Vagina (tissue), 2 donors: Measurements from ENCODE around the gene TNFRSF19. TPM values are rescaled to one million over a fixed set of nuclear protein-coding genes. Genes with fewer than 3 reads are reported as not detected.

Experiments
- DNase-seq, 2 donors: peaks; one replicate each; pipeline ENCODE4 v3.0.0-alpha.2; 2017; ENCODE audit errors: extremely low spot score in 2 of 2
- H3K27ac ChIP-seq: fragments of 200-600 bp; sonication (generic); one replicate; pipeline ENCODE4 v1.5.1; 2019
- H3K27me3 ChIP-seq: fragments of 200-600 bp; sonication (generic); one replicate; pipeline ENCODE4 v1.5.1; 2019
- H3K36me3 ChIP-seq, 2 donors: fragments of 200-600 bp; sonication (generic); one replicate each; pipeline ENCODE4 v1.5.1; 2017 to 2019
- H3K4me1 ChIP-seq: fragments of 200-600 bp; sonication (generic); one replicate; pipeline ENCODE4 v1.5.1; 2019
- H3K4me3 ChIP-seq, 2 donors: fragments of 200-600 bp; sonication (generic); 1 replicate in 1 of 2; 2 replicates in 1 of 2; pipeline ENCODE4 v1.5.1; 2016 to 2019
- H3K9me3 ChIP-seq: fragments of 200-600 bp; sonication (generic); one replicate; pipeline ENCODE4 v1.5.1; 2019
- POLR2A ChIP-seq, 2 donors: fragments of 450-650 bp; IDR thresholded peaks; one replicate each; pipeline ENCODE4 v1.6.1; 2017; ENCODE audit warnings: antibody characterized with exemption in 2 of 2, mild to moderate bottlenecking in 2 of 2, moderate library complexity in 2 of 2
- POLR2AphosphoS5 ChIP-seq, 2 donors: sonication (generic); formaldehyde crosslinking; IDR thresholded peaks; one replicate each; pipeline ENCODE4 v1.9.0; 2017; ENCODE audit warnings: antibody characterized with exemption in 2 of 2, mild to moderate bottlenecking in 2 of 2, low read depth in 1 of 2; ENCODE audit not compliant: insufficient read depth in 1 of 2
- intact Hi-C: fragments of 100-400 bp; cut with DNase I; formaldehyde crosslinking; loops from one replicate; pipeline ENCODE4 v1.15.1; 2023
- total RNA-seq: library from RNA; depleted of rRNA; stranded (reverse); fragments of >200 nt; gene quantifications from one replicate; pipeline ENCODE4 v1.2.3, GENCODE V29; 2016
- TF ChIP-seq, protein P1 (sequence below), 3 experiments: fragments of 450-650 bp in 2 of 3; fragments of 200-600 bp in 1 of 3; sonication (generic) in 1 of 3; IDR thresholded peaks; one replicate each; pipeline ENCODE4 v1.5.1; 2017 to 2019; ENCODE audit warnings: antibody characterized with exemption in 3 of 3, mild to moderate bottlenecking in 2 of 3, moderate library complexity in 2 of 3

The TNFRSF19 gene
- total RNA-seq, 1 donor from 2014 or later, result 10.3 TPM

DNA sequence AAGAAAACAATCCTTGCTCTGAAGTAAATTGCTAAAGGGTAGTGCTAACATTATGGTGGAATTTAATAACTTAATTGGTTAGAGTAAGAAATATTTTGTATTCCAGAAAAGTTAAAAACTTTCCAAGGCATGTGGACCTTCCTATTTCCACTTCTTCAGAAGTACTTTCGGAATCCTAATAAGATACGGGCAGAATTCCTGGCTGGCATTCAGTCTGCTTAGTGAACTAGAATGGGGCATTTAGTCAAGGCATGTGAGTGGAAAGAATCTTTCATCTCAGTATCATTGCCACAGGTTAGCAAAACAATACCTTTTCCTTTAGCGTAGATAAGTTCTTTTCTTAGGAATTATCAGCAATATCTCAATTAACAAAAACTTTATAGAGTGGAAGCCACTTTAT lies 85.1 kb downstream of the TNFRSF19 start:
- TF ChIP-seq POLR2A (IDR thresholded peaks at IDR 0.05) (no peak), POLR2AphosphoS5 (IDR thresholded peaks at IDR 0.05; ENCODE audit: insufficient read depth in 1 of 2, low read depth in 1 of 2) (no peak)
- TF ChIP-seq, protein P1, sequence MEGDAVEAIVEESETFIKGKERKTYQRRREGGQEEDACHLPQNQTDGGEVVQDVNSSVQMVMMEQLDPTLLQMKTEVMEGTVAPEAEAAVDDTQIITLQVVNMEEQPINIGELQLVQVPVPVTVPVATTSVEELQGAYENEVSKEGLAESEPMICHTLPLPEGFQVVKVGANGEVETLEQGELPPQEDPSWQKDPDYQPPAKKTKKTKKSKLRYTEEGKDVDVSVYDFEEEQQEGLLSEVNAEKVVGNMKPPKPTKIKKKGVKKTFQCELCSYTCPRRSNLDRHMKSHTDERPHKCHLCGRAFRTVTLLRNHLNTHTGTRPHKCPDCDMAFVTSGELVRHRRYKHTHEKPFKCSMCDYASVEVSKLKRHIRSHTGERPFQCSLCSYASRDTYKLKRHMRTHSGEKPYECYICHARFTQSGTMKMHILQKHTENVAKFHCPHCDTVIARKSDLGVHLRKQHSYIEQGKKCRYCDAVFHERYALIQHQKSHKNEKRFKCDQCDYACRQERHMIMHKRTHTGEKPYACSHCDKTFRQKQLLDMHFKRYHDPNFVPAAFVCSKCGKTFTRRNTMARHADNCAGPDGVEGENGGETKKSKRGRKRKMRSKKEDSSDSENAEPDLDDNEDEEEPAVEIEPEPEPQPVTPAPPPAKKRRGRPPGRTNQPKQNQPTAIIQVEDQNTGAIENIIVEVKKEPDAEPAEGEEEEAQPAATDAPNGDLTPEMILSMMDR (IDR thresholded peaks at IDR 0.05), result no peak
- Histone ChIP-seq H3K4me1 (peaks cover 24% of the 10 kb centered on the region), H3K27me3 (no peaks in the 10 kb centered on the region), H3K4me3 (no peak overlapping the region), H3K9me3 (no peaks in the 10 kb centered on the region), H3K36me3 (no peaks in the 10 kb centered on the region), H3K27ac (no peak overlapping the region)
- no peak for DNase-seq
- intact Hi-C loops, result no loop called here

DNA sequence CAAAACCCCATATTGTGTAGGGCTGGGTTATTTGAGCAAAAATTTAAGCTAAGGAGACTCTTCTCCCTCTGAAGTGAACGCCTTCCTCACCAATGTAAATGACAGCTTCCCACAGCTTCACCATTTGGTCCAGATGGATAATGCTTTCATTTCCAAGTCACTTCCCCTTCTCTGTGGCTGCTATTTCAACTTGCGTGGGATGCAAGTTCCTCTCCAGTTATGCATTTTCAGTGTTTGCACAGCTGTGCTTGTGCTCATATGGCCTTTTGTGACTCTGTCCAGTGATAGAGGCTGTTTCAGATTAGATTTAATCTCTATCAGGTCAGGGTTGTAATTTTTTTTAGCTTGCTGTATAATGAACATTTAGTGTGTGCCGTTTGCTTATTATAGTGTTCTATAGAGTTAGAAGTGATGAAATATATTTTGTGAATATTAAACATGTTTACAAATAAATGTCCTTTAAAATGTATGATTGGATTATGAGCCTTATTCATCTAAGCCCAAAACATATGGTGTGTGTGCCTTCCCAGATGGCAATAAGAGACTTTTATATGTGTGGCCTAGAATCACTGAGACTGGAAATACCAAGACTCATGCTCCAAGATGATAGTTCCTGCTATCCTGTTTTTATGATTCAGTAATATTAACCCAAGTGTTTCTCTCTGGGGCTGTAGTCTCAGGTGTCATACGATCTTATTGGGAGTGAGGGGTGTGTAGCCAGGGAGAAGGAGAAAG lies 86.6 kb downstream of the TNFRSF19 start:
- no peak for TF ChIP-seq POLR2A (IDR thresholded peaks at IDR 0.05)
- TF ChIP-seq, protein P1 (IDR thresholded peaks at IDR 0.05), result no peak
- no peak for TF ChIP-seq POLR2AphosphoS5 (IDR thresholded peaks at IDR 0.05; ENCODE audit: insufficient read depth in 1 of 2, low read depth in 1 of 2)
- peaks cover 24% of the 10 kb centered on the region for H3K4me1 ChIP-seq
- H3K9me3 ChIP-seq, result no peaks in the 10 kb centered on the region
- no peak overlapping the region for H3K27ac ChIP-seq
- no peak overlapping the region for H3K4me3 ChIP-seq
- DNase-seq, result no peak
- intact Hi-C loops, result no loop called here
- no peaks in the 10 kb centered on the region for H3K36me3 ChIP-seq
- H3K27me3 ChIP-seq, result no peaks in the 10 kb centered on the region

DNA sequence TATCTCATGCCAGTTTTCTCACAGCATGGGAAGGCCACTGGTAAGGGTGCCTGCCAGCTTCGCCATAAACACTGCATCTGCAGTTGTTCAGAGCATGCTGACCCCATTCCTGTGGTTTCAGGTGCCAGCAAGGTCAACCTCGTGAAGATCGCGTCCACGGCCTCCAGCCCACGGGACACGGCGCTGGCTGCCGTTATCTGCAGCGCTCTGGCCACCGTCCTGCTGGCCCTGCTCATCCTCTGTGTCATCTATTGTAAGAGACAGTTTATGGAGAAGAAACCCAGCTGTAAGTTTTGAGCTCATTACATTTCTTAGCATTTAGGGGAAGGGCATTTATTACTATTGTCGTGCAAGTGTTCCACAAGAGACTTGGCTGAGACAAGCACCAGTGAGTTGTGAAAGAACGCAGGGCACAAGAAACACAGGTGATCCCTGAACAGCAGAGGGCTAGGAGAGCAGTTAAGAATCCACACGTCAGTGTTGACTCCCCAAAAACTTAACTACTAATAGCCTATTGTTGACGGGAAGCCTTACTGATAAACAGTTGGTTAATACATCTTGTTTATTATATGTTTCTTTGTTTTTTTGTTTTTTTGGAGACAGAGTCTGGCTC lies 88.8 kb downstream of the TNFRSF19 start:
- TF ChIP-seq POLR2A (IDR thresholded peaks at IDR 0.05) (no peak), POLR2AphosphoS5 (IDR thresholded peaks at IDR 0.05; ENCODE audit: insufficient read depth in 1 of 2, low read depth in 1 of 2) (peak in 1 of 2 donors; percentile 79)
- TF ChIP-seq, protein P1 (IDR thresholded peaks at IDR 0.05), result no peak
- DNase-seq, result no peak
- Histone ChIP-seq H3K4me3 (no peak overlapping the region), H3K27me3 (no peaks in the 10 kb centered on the region), H3K36me3 (no peaks in the 10 kb centered on the region), H3K4me1 (peaks cover 13% of the 10 kb centered on the region), H3K9me3 (no peaks in the 10 kb centered on the region), H3K27ac (no peak overlapping the region)
- intact Hi-C loops, result no loop called here

DNA sequence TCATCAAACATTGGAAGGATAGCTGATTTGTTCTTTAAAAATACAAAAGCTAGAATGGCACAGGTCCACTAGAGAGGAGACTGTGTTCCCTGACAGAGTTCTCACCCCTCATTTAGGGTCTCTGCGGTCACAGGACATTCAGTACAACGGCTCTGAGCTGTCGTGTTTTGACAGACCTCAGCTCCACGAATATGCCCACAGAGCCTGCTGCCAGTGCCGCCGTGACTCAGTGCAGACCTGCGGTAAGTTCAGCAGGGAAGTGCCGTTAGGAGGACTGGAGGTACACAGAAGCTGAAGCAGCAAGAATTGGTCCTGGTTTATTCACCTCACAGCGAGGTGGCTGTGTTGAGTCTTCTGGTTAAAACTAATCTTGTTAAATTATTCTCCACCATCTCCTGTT lies 90.0 kb downstream of the TNFRSF19 start:
- Histone ChIP-seq H3K4me3 (no peak overlapping the region), H3K9me3 (no peaks in the 10 kb centered on the region), H3K4me1 (peaks cover under 1% of the 10 kb centered on the region), H3K36me3 (no peaks in the 10 kb centered on the region), H3K27me3 (no peaks in the 10 kb centered on the region), H3K27ac (no peak overlapping the region)
- intact Hi-C loops, result no loop called here
- DNase-seq, result no peak
- TF ChIP-seq, protein P1 (IDR thresholded peaks at IDR 0.05), result no peak
- TF ChIP-seq POLR2A (IDR thresholded peaks at IDR 0.05), result no peak
- no peak for TF ChIP-seq POLR2AphosphoS5 (IDR thresholded peaks at IDR 0.05; ENCODE audit: insufficient read depth in 1 of 2, low read depth in 1 of 2)

DNA sequence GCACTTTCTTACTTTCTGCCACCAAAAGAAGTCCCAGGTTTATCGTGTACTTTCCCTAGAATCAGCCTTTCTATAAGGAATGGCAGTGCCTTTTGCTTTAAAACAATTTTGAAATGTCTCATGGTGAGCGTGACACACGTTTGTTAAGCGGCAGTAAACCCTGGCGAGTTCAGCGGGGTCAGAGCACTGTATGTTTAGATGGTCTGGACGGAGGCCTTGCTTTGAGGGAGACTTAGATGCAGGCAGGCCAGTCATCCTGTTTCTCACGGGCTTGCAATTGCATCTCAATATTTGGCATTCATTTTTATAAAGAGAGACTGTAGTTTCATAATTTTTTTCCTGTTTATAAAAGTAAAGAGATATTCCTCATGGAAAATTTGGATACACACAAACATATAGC lies 96.4 kb downstream of the TNFRSF19 start:
- H3K4me1 ChIP-seq, result no peaks in the 10 kb centered on the region
- no peak overlapping the region for H3K27ac ChIP-seq
- H3K27me3 ChIP-seq, result no peaks in the 10 kb centered on the region
- no peak for TF ChIP-seq POLR2AphosphoS5 (IDR thresholded peaks at IDR 0.05; ENCODE audit: insufficient read depth in 1 of 2, low read depth in 1 of 2)
- TF ChIP-seq, protein P1 (IDR thresholded peaks at IDR 0.05), result no peak
- no peak for TF ChIP-seq POLR2A (IDR thresholded peaks at IDR 0.05)
- peaks cover 0 to 8% of the 10 kb centered on the region in 2 donors for H3K36me3 ChIP-seq
- intact Hi-C loops, result no loop called here
- H3K4me3 ChIP-seq, result no peak overlapping the region
- H3K9me3 ChIP-seq, result no peaks in the 10 kb centered on the region
- DNase-seq, result no peak
